Nucleus accumbens (tissue), 56 donors: ENCODE measurements around the gene SCYL1.

Experiments
- DNase-seq, 56 donors: peaks; one replicate each; lab custom pipeline; 2025; lab: John Stamatoyannopoulos, UW

The SCYL1 gene

DNA sequence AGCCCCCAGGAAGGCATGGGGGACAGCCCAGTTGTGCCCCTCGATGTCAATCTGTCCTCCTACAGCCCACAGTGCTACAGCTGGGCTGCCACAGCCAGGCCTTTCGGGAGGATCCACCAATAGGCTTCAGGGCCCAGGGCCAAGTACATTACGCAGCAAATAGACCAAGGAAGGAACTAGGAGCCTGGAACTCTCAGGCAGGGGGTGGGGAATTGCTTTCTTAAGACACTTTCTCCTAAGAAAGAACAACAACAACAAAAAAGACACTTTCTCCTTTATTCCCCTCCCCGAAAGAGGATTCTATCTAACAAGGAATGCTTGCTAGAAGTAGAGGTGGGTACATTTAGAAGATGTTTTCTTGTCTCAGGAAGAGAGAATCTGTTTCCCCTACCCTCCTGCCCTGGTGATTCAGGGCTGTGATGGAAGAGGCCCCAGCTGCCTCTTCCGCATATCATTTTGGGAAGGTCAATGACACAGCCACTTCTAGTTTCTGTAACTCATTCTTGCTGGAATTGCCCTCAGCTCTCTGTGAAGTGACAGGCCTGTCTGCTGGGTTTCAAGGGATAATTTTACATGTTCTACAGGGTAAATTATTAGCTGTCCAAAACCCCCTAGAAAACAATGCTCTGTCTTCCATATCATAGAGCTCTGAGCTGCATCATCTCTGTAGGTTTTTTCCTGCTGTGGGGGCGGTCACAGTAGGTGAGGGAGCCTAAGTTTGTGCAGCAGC lies 32.1 kb upstream of the SCYL1 start:
- DNase-seq = peak in 45 of 56 donors; percentile 34 to 85 (median 53)

DNA sequence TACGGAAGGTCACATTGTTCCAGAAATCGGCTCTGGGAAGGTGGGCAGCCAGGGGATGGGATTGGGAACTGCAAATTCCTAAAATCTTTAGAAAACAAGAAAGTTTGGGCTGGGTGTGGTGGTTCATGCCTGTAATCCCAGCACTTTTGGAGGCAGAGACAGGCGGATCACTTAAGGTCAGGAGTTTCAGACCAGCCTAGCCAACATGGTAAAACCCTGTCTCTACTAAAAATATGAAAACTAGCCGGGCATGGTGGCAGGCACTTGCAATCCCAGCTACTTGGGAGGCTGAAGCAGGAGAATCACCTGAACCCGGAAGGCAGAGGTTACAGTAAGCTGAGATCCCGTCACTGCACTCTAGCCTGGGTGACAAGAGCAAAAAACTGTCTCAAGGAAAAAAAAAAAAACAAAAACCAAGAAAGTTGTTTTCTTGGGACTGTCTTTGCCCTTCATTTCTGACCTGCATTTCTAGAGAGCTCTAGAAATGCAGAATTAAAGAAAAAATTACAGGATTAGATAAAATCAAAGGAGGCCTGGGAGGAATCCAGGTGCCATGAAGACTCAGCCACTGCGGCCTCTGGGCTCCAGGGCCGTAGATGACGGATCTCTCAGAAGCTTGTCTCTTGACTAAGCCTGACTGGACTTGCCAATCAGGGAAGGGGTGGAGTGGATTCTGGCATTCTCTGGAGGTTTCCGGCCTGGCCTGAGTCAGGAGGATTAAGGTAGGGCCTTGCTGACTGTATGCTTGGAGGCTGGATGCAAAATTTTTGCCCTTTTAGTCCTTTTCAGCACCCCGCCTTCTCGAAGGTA lies 31.3 kb upstream of the SCYL1 start:
- peak in 15 of 56 donors; percentile 12 to 66 (median 42) for DNase-seq

DNA sequence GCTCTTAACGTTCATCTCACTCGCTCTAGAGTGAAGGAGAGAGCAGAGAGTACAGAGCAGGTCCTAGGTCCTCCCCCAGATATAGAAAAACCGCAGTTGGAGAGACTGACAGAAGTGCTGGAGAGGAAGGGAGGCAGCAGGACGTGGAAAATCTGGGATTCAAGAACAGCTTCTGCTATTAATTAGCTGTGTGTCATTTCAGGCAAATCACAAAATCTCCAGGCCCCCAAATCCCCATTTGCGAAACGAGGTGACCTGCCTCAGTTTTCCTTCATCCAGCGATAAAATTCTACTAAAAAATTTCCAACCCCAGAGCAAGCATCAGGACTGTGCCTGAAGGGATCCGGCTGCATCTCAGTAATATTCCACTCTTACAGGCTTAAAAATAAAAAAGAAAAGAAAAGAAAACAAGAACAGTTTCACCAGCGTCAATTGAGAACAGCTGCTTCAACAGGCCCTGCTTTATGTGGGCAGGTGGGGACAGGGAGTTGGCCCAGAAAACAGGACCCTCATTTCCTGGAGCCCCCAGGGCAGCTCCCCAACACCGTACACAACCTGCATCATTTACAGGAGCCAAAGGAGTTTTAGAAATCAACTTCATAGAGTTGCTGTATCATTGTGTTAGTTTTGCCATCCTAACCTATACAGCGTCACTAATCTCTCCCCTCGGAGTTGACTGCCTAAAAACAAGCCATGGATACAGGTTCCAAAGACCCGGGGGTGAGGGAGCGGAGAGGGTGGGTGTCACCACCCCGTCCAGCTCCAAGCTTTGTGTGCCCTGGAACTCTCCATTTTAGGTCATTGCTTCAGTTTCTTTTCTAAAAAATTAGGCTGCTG lies 28.4 kb upstream of the SCYL1 start:
- DNase-seq = peak in 14 of 56 donors; percentile 49 to 77 (median 60)

DNA sequence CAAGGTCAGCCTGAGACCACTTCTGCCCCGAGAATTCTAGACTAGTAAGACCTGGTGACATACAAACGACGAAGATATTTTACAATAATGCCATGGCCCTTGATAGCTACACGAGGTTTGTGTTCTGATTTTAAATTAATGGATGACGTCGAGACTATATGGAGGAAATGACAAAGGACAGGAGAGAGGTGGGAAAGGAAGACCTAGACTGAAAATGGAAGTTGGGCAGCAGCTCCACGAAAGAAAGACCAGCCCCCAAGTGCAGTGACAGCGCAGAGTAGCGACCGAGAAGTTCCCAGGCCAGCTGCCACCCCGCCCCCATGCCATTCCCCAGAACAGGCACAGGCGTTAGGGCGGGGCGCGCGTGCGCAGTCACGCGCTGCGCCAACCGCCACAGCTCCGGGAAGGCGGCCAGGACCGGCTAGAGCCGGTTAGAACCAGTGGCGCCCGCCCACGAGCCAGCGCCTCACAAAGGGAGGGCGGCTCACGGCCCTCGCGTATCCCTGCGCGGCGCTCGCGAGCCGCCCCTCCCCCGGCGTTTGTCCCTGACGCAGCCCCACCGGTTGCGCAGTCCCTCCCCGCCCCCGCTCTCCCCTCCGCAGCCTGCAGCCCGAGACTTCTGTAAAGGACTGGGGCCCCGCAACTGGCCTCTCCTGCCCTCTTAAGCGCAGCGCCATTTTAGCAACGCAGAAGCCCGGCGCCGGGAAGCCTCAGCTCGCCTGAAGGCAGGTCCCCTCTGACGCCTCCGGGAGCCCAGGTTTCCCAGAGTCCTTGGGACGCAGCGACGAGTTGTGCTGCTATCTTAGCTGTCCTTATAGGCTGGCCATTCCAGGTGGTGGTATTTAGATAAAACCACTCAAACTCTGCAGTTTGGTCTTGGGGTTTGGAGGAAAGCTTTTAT lies 27.5 kb upstream of the SCYL1 start:
- DNase-seq = peak in 55 of 56 donors; percentile 89 to 100 (median 98)

DNA sequence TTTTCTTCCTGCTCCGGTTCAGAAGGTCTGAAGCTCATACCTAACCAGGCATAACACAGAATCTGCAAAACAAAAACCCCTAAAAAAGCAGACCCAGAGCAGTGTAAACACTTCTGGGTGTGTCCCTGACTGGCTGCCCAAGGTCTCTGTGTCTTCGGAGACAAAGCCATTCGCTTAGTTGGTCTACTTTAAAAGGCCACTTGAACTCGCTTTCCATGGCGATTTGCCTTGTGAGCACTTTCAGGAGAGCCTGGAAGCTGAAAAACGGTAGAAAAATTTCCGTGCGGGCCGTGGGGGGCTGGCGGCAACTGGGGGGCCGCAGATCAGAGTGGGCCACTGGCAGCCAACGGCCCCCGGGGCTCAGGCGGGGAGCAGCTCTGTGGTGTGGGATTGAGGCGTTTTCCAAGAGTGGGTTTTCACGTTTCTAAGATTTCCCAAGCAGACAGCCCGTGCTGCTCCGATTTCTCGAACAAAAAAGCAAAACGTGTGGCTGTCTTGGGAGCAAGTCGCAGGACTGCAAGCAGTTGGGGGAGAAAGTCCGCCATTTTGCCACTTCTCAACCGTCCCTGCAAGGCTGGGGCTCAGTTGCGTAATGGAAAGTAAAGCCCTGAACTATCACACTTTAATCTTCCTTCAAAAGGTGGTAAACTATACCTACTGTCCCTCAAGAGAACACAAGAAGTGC lies 26.7 kb upstream of the SCYL1 start:
- DNase-seq = peak in 35 of 56 donors; percentile 20 to 76 (median 55)

DNA sequence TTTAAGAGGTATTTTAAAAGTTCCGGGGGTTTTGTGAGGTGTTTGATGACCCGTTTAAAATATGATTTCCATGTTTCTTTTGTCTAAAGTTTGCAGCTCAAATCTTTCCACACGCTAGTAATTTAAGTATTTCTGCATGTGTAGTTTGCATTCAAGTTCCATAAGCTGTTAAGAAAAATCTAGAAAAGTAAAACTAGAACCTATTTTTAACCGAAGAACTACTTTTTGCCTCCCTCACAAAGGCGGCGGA lies 26.2 kb upstream of the SCYL1 start:
- no peak for DNase-seq

DNA sequence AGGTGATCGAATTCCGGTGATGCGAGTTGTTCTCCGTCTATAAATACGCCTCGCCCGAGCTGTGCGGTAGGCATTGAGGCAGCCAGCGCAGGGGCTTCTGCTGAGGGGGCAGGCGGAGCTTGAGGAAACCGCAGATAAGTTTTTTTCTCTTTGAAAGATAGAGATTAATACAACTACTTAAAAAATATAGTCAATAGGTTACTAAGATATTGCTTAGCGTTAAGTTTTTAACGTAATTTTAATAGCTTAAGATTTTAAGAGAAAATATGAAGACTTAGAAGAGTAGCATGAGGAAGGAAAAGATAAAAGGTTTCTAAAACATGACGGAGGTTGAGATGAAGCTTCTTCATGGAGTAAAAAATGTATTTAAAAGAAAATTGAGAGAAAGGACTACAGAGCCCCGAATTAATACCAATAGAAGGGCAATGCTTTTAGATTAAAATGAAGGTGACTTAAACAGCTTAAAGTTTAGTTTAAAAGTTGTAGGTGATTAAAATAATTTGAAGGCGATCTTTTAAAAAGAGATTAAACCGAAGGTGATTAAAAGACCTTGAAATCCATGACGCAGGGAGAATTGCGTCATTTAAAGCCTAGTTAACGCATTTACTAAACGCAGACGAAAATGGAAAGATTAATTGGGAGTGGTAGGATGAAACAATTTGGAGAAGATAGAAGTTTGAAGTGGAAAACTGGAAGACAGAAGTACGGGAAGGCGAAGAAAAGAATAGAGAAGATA lies 25.7 kb upstream of the SCYL1 start, which contains the start of gene MALAT1:
TSS of gene MALAT1 (plus strand) at position 69 of the 736 bp plus-strand sequence.
- DNase-seq = peak in 54 of 56 donors; percentile 37 to 96 (median 88)

DNA sequence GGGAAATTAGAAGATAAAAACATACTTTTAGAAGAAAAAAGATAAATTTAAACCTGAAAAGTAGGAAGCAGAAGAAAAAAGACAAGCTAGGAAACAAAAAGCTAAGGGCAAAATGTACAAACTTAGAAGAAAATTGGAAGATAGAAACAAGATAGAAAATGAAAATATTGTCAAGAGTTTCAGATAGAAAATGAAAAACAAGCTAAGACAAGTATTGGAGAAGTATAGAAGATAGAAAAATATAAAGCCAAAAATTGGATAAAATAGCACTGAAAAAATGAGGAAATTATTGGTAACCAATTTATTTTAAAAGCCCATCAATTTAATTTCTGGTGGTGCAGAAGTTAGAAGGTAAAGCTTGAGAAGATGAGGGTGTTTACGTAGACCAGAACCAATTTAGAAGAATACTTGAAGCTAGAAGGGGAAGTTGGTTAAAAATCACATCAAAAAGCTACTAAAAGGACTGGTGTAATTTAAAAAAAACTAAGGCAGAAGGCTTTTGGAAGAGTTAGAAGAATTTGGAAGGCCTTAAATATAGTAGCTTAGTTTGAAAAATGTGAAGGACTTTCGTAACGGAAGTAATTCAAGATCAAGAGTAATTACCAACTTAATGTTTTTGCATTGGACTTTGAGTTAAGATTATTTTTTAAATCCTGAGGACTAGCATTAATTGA lies 25.0 kb upstream of the SCYL1 start:
- DNase-seq = no peak

DNA sequence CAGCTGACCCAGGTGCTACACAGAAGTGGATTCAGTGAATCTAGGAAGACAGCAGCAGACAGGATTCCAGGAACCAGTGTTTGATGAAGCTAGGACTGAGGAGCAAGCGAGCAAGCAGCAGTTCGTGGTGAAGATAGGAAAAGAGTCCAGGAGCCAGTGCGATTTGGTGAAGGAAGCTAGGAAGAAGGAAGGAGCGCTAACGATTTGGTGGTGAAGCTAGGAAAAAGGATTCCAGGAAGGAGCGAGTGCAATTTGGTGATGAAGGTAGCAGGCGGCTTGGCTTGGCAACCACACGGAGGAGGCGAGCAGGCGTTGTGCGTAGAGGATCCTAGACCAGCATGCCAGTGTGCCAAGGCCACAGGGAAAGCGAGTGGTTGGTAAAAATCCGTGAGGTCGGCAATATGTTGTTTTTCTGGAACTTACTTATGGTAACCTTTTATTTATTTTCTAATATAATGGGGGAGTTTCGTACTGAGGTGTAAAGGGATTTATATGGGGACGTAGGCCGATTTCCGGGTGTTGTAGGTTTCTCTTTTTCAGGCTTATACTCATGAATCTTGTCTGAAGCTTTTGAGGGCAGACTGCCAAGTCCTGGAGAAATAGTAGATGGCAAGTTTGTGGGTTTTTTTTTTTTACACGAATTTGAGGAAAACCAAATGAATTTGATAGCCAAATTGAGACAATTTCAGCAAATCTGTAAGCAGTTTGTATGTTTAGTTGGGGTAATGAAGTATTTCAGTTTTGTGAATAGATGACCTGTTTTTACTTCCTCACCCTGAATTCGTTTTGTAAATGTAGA lies 24.3 kb upstream of the SCYL1 start:
- DNase-seq = peak in 16 of 56 donors; percentile 25 to 62 (median 38)

DNA sequence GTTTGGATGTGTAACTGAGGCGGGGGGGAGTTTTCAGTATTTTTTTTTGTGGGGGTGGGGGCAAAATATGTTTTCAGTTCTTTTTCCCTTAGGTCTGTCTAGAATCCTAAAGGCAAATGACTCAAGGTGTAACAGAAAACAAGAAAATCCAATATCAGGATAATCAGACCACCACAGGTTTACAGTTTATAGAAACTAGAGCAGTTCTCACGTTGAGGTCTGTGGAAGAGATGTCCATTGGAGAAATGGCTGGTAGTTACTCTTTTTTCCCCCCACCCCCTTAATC lies 23.8 kb upstream of the SCYL1 start:
- DNase-seq = no peak

DNA sequence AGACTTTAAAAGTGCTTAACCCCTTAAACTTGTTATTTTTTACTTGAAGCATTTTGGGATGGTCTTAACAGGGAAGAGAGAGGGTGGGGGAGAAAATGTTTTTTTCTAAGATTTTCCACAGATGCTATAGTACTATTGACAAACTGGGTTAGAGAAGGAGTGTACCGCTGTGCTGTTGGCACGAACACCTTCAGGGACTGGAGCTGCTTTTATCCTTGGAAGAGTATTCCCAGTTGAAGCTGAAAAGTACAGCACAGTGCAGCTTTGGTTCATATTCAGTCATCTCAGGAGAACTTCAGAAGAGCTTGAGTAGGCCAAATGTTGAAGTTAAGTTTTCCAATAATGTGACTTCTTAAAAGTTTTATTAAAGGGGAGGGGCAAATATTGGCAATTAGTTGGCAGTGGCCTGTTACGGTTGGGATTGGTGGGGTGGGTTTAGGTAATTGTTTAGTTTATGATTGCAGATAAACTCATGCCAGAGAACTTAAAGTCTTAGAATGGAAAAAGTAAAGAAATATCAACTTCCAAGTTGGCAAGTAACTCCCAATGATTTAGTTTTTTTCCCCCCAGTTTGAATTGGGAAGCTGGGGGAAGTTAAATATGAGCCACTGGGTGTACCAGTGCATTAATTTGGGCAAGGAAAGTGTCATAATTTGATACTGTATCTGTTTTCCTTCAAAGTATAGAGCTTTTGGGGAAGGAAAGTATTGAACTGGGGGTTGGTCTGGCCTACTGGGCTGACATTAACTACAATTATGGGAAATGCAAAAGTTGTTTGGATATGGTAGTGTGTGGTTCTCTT lies 23.2 kb upstream of the SCYL1 start:
- DNase-seq = no peak

DNA sequence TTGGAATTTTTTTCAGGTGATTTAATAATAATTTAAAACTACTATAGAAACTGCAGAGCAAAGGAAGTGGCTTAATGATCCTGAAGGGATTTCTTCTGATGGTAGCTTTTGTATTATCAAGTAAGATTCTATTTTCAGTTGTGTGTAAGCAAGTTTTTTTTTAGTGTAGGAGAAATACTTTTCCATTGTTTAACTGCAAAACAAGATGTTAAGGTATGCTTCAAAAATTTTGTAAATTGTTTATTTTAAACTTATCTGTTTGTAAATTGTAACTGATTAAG lies 22.7 kb upstream of the SCYL1 start:
- no peak for DNase-seq

DNA sequence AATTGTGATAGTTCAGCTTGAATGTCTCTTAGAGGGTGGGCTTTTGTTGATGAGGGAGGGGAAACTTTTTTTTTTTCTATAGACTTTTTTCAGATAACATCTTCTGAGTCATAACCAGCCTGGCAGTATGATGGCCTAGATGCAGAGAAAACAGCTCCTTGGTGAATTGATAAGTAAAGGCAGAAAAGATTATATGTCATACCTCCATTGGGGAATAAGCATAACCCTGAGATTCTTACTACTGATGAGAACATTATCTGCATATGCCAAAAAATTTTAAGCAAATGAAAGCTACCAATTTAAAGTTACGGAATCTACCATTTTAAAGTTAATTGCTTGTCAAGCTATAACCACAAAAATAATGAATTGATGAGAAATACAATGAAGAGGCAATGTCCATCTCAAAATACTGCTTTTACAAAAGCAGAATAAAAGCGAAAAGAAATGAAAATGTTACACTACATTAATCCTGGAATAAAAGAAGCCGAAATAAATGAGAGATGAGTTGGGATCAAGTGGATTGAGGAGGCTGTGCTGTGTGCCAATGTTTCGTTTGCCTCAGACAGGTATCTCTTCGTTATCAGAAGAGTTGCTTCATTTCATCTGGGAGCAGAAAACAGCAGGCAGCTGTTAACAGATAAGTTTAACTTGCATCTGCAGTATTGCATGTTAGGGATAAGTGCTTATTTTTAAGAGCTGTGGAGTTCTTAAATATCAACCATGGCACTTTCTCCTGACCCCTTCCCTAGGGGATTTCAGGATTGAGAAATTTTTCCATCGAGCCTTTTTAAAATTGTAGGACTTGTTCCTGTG lies 22.1 kb upstream of the SCYL1 start:
- peak in 1 of 56 donors; percentile 15 for DNase-seq

DNA sequence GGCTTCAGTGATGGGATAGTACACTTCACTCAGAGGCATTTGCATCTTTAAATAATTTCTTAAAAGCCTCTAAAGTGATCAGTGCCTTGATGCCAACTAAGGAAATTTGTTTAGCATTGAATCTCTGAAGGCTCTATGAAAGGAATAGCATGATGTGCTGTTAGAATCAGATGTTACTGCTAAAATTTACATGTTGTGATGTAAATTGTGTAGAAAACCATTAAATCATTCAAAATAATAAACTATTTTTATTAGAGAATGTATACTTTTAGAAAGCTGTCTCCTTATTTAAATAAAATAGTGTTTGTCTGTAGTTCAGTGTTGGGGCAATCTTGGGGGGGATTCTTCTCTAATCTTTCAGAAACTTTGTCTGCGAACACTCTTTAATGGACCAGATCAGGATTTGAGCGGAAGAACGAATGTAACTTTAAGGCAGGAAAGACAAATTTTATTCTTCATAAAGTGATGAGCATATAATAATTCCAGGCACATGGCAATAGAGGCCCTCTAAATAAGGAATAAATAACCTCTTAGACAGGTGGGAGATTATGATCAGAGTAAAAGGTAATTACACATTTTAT lies 21.4 kb upstream of the SCYL1 start:
- DNase-seq = no peak

DNA sequence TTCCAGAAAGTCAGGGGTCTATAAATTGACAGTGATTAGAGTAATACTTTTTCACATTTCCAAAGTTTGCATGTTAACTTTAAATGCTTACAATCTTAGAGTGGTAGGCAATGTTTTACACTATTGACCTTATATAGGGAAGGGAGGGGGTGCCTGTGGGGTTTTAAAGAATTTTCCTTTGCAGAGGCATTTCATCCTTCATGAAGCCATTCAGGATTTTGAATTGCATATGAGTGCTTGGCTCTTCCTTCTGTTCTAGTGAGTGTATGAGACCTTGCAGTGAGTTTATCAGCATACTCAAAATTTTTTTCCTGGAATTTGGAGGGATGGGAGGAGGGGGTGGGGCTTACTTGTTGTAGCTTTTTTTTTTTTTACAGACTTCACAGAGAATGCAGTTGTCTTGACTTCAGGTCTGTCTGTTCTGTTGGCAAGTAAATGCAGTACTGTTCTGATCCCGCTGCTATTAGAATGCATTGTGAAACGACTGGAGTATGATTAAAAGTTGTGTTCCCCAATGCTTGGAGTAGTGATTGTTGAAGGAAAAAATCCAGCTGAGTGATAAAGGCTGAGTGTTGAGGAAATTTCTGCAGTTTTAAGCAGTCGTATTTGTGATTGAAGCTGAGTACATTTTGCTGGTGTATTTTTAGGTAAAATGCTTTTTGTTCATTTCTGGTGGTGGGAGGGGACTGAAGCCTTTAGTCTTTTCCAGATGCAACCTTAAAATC lies 20.8 kb upstream of the SCYL1 start:
- peak in 1 of 56 donors; percentile 31 for DNase-seq
